CD1c-positive myeloid dendritic cell (primary cell): Measurements from ENCODE around the gene ITGA6.
A peak's percentile ranks its signal among the peaks of the same experiment; 100 is the strongest.

ENCODE experiments used
- DNase-seq: peaks from one replicate; pipeline ENCODE4 v3.0.0-alpha.2; 2016; ENCODE audit errors: extremely low spot score

ITGA6 gene

DNA sequence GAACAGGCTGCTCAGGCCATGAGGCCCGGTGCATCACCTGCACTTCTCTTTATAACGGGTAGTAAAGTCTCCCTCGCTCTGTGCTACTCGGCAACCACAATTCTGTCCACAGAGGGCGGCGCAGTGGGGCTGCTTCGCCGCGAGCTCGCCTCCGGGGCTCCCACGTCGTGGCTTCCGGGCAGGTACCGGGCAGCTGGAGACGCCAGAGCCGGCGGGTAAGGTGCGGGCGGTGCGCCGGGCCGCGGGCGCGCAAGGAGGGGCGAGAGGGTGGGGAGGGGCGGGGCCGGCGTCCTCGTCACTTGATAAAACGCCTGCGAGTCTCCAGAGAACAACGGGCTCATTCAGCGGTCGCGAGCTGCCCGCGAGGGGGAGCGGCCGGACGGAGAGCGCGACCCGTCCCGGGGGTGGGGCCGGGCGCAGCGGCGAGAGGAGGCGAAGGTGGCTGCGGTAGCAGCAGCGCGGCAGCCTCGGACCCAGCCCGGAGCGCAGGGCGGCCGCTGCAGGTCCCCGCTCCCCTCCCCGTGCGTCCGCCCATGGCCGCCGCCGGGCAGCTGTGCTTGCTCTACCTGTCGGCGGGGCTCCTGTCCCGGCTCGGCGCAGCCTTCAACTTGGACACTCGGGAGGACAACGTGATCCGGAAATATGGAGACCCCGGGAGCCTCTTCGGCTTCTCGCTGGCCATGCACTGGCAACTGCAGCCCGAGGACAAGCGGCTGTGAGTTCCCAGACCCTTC is at the start of gene ITGA6:
ITGA6 (plus strand) TSS at position 331 of the 734 bp plus-strand sequence.
- DNase-seq: peak; percentile 66

GRCh38 chr2:172380436-172381274 is 46.7 kb upstream of the ITGA6 start:
- DNase-seq: peak; percentile 86

GRCh38 chr2:172381275-172382027 is 45.9 kb upstream of the ITGA6 start:
- peak; percentile 45 for DNase-seq

DNA sequence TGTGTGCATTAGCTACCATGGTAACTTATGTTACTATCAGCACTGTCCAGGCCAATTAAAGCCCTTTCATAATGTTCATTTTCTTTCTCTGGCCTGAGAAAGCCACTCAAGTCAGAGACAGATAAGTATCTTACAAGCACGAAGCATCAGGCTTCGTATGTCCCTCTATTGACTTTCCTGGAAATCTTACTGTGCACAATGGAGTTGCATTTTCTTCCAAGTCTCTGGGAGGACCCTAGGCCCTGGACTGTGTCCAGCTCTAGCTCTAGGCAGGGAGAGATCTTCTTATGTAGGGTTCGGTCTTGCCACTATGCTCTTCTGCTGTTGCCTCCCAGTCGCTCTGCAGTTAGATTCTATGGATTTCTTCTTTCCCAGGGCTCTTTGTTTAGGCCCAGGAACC is 40.0 kb upstream of the ITGA6 start:
- DNase-seq: no peak

GRCh38 chr2:172389685-172390339 is 37.6 kb upstream of the ITGA6 start:
- peak; percentile 21 for DNase-seq

DNA sequence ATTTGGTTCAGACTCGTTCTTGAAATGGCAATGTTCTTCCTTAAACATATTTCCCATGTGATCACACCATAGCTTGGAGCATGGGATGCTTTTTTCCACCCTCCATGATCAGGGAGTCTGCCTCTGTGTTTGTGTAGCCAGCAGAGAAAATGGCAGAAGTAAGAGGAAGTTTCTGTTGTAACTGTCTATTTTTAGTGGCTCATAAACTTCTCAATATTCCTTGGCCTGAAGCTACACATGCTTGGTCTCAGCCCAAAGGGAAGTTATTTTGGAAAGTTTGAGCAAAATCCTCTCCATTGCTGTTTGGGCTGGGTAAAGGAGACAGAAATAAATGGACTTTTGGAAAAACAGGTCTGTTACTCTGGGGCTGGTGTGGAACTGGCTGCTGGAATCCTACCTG is 33.4 kb upstream of the ITGA6 start:
- DNase-seq: peak; percentile 45

- no peak for DNase-seq
Observed at GRCh38 chr2:172395503-172395902, 31.9 kb upstream of the ITGA6 start.

DNA sequence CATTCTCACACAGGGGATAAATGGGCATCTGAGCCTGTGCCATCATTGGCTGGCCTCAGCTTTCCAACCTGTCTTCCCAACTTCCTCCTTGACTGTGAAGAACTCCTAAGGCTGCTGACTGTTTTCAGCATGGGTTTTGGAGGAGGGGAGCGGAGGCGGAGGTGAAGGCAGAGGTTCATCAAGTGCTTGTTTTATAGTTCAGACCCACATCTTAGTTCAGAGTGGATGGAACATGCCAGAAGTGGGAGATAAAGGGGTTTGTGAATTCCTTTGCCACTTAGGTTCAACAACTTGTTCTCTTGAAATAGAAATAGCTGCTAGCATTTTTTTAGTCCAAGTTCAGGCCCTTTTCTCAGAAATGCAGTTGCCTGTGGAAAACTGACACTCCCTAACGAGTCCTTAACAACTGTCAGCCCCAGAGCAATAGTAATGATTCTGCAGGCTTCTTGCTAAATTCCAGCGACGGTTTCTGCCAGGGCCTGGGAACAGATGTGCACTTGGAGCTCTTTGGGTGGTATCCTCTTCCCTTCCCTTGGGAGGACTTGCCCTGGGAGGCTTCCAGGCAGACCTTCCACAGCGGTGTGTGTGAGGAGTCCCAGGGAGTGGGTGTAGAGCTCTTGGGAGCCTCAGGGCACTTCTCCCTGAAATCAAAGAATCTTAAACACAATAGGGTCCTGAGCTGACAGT is 30.1 kb upstream of the ITGA6 start:
- no peak for DNase-seq

GRCh38 chr2:172398440-172398839 is 28.9 kb upstream of the ITGA6 start:
- no peak for DNase-seq

DNA sequence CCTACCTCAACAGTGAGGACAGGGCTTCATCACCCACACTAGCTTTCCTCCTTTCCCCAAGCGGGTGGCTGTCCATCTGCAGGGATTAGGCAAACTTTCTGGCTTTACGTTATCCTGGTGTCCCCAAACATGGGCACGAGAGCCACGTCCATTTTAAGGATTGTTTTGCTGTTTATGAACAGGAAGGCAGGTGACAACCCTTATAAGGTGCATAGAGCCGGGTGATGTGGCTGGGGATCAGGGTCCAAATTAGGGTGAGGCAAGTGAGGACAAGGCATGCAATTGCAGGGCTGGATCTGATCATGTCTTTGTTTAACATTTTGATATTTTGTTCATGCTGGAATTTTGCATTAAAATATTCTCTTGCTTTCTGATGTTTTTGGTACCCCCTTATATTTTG is 27.6 kb upstream of the ITGA6 start:
- DNase-seq: no peak

DNA sequence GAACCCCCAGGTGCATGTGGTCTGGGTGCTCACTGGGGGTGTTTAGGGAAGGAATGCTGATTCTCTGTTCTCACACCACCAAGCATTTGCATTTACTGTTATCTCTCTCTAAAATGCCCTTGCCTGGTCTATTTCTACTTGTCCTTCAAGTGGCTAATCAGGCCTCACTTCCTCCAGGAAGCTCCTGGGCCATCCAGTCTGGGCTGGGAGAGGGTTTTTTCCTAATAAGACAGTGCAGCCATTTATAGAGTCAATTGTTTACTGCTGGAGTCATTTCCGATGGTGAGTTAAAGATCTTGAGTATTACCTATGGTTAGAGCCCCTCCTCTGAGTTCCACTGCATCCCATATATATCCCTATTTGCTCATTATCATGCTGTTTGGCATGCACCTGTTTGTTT is 25.2 kb upstream of the ITGA6 start:
- no peak for DNase-seq

GRCh38 chr2:172403402-172403801 is 24.0 kb upstream of the ITGA6 start:
- no peak for DNase-seq

GRCh38 chr2:172403881-172404468 is 23.4 kb upstream of the ITGA6 start:
- no peak for DNase-seq

DNA sequence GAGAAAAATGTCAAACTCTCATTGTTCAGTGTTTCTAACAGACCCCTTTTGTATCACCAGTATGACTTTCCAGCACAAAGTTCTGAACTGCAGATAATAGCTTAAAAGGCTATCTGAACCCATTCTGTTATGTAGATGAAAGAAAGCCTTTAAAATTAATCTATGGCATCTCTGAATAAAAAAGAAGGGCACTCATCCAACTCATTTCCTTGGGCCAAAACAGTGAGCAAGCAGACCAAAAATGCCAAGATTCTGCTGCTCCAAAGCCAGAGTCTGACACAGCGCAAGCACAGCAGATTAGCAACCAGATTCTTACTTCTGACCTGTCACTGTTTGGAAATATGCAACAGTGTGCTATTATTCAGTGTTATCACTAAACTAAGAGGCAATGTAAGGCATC is 22.6 kb upstream of the ITGA6 start:
- no peak for DNase-seq

DNA sequence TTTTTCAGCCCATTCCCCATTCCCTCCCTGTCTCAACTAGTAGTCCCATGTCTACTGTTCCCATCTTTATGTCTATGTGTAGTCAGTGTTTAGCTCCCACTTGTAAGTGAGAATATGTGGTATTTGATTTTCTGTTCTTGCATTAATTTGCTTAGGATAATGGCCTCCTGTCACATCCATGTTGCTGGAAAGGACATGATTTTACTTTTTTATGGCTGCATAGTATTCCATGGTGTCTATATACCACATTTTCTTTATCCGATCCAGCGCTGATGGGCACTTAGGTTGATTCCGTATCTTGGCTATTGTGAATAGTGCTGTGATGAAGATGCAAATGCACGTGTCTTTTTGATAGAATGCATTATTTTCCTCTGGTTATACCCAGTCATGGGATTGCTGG is 21.7 kb upstream of the ITGA6 start:
- no peak for DNase-seq

- no peak for DNase-seq
Observed at GRCh38 chr2:172408143-172408766, 19.1 kb upstream of the ITGA6 start.

DNA sequence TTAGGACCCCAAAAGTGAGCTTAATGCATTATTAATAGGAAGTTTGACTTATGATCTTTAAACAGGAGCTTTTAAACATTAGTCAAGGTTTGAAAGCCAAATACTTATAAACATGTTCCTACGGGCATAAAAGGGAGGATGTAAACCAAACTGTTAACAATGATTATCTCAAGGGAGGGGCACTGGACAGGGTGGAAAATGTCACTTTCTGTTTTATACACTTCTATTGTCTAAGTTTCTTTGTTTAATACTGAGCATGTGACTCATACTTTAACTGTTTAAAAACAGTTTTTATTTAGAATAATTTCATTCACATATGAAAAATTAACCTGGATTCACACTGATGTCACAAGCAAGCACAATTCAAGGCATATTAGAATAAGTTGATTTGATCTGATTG is 18.3 kb upstream of the ITGA6 start:
- no peak for DNase-seq

GRCh38 chr2:172412984-172413492 is 14.3 kb upstream of the ITGA6 start:
- no peak for DNase-seq

GRCh38 chr2:172415157-172415864 is 12.1 kb upstream of the ITGA6 start:
- no peak for DNase-seq

- DNase-seq: no peak
Observed at GRCh38 chr2:172415865-172416183, 11.6 kb upstream of the ITGA6 start.
